Lung (tissue), 12 donors: ENCODE measurements around the gene SLC10A3. TPM values are rescaled to one million over a fixed set of nuclear protein-coding genes. Genes with fewer than 3 reads are reported as not detected.
A peak's percentile ranks its signal among the peaks of the same experiment; 100 is the strongest.
"Not testable (repeated sequence)": the region's sequence is repeated elsewhere in the genome, so short reads cannot be mapped to it uniquely, and the experiment has no call there.

Source experiments
- ATAC-seq: fragments of 200-7000 bp; cut with Tn5 transposase; one replicate; pipeline ENCODE4 v1.9.1; 2020; ENCODE audit warnings: moderate number of reproducible peaks; ENCODE audit not compliant: insufficient read depth, low FRiP score
- DNase-seq, 3 donors: peaks; one replicate each; pipeline ENCODE4 v3.0.0-alpha.2; 2013 to 2017
- H3K27ac ChIP-seq, 2 donors: one replicate each; pipeline ENCODE4 v1.5.1; 2013; ENCODE audit warnings: mild to moderate bottlenecking in 2 of 2, moderate library complexity in 2 of 2, control low read depth in 1 of 2, inconsistent platforms in 1 of 2, low read depth in 1 of 2, low read length in 1 of 2
- H3K27me3 ChIP-seq, 3 donors: one replicate each; pipeline ENCODE4 v1.5.1; 2013; ENCODE audit warnings: low read length in 2 of 3; ENCODE audit not compliant: control insufficient read depth in 3 of 3, insufficient read depth in 3 of 3
- H3K36me3 ChIP-seq, 4 donors: one replicate each; pipeline ENCODE4 v1.5.1; 2013; ENCODE audit warnings: low read length in 4 of 4, mild to moderate bottlenecking in 1 of 4, moderate library complexity in 1 of 4; ENCODE audit not compliant: control insufficient read depth in 4 of 4, insufficient read depth in 4 of 4
- H3K4me1 ChIP-seq, 5 donors: one replicate each; pipeline ENCODE4 v1.5.1; 2013; ENCODE audit warnings: low read length in 5 of 5, mild to moderate bottlenecking in 2 of 5, moderate library complexity in 1 of 5; ENCODE audit not compliant: control insufficient read depth in 5 of 5, insufficient read depth in 5 of 5
- H3K4me3 ChIP-seq: one replicate; pipeline ENCODE4 v1.5.1; 2013; ENCODE audit warnings: mild to moderate bottlenecking, control low read depth, moderate library complexity
- H3K9ac ChIP-seq, 2 donors: one replicate each; pipeline ENCODE4 v1.5.1; 2013; ENCODE audit warnings: low read length in 2 of 2, control low read depth in 1 of 2; ENCODE audit not compliant: insufficient read depth in 1 of 2
- H3K9me3 ChIP-seq, 4 donors: one replicate each; pipeline ENCODE4 v1.5.1; 2013; ENCODE audit warnings: low read length in 3 of 4, mild to moderate bottlenecking in 1 of 4, moderate library complexity in 1 of 4; ENCODE audit not compliant: control insufficient read depth in 4 of 4, insufficient read depth in 3 of 4
- CTCF ChIP-seq: IDR thresholded peaks from 2 replicates; pipeline ENCODE4 v1.5.1; 2012; ENCODE audit warnings: mild to moderate bottlenecking; ENCODE audit errors: control extremely low read depth, extremely low read depth
- WGBS, 2 donors: extraction: QIAGEN DNeasy Blood & Tissue Kit; methylation state at CpG; one replicate each; pipeline ENCODE4 v1.1.7; 2013; 5-methylcytosine and 5-hydroxymethylcytosine counted together
- polyA plus RNA-seq, 2 donors: library from polyadenylated mRNA; stranded (reverse); fragments of 200-250 nt; gene quantifications; one replicate each; pipeline ENCODE4 v1.2.1, GENCODE V29; 2013
- total RNA-seq, 2 donors: library from RNA; depleted of rRNA in 1 of 2; stranded (reverse); fragments of >200 nt in 1 of 2; gene quantifications; one replicate each; pipeline ENCODE4 v1.2.1, GENCODE V29; 2014 to 2021
- donor health status: control.
- donor health status: control.
- donor health status: Bipolar disorder and iron deficiency.
- donor health status: healthy.
- donor health status: DM: yes; HTN: yes; CAD: no.

The SLC10A3 gene
- total and polyA plus RNA-seq, 4 donors: 11.1 to 33.0 (median 29.1) TPM

DNA sequence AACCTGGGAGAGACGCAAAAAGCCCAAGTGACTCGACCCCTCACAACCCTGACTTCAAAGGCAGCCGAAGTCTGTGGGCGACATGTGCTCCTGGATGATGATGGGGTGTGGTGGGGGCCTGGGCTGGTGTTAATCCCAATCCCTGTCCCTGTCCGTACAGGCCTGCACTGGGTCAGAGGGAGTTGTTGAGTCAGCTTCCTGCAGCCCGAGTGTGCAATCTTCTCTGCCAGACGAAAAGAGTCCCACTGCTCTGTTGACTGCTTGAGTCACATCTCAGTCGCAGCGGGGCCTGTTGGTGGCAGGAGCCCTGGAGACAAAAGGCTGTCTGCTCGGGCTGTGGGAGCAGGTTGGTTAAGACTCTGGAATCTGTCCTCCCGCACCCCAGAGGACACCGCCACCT lies 15.3 kb upstream of the SLC10A3 start:
- peaks cover 2 to 11% (median 5%) of the 10 kb centered on the region in 4 donors for H3K36me3 ChIP-seq
- H3K27me3 ChIP-seq: no peaks in the 10 kb centered on the region
- H3K4me3 ChIP-seq: no peak overlapping the region
- H3K9ac ChIP-seq: no peak overlapping the region
- H3K27ac ChIP-seq: no peak overlapping the region
- TF ChIP-seq CTCF: no peak
- peaks cover 0 to 18% (median under 1%) of the 10 kb centered on the region in 4 donors for H3K9me3 ChIP-seq
- WGBS, 2 donors: 77 to 86% methylated on average over 12 of the region's 12 CpGs
- no peaks in the 10 kb centered on the region for H3K4me1 ChIP-seq
- ATAC-seq: peak; percentile 39
- DNase-seq: no peak

DNA sequence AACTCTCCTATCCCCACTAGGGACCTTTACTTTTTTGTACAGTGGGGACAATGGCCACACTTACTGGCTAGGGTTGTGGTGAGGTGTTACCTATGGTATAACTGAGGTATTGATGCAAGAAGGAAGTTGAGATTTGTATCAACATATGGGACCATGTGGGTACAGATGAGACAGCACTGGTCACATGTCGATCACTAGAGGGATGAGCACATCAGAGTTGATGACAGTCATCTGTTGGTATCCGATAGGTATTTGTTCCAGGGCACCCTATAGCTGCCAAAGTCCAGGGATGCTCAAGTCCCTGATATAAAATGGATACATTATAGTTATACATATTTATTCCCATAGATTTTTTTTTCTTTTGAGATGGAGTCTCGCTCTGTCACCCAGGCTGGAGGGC lies 12.6 kb upstream of the SLC10A3 start:
- H3K9me3 ChIP-seq: peaks cover 0 to 6% (median 0%) of the 10 kb centered on the region in 4 donors
- TF ChIP-seq CTCF: no peak
- DNase-seq: no peak
- H3K4me1 ChIP-seq: no peaks in the 10 kb centered on the region
- H3K4me3 ChIP-seq: no peak overlapping the region
- H3K9ac ChIP-seq: no peak overlapping the region
- peaks cover 0 to 3% (median 0%) of the 10 kb centered on the region in 3 donors for H3K27me3 ChIP-seq
- H3K36me3 ChIP-seq: peaks cover 0 to 8% (median 1%) of the 10 kb centered on the region in 4 donors
- WGBS, 2 donors: 82 to 87% methylated on average over 3 of the region's 3 CpGs
- H3K27ac ChIP-seq: no peak overlapping the region
- no peak for ATAC-seq

DNA sequence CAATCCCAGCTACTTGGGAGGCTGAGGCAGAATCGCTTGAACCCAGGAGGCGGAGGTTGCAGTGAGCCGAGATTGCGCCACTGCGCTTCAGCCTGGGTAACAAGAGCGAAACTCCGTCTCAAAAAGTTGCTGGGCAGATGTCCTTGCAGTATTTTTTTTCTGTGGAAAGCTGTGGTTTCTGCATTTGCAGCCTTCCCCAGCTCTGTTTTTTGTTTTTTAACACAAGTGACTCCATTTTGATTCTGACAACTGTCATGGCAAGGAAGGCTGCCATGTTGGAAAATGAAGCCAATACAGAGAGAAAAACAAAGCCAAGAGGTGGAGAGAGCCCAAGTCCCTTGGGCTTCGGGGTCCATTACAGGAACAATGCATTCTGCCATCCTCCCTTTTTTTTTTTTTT lies 11.7 kb upstream of the SLC10A3 start:
- no peak for TF ChIP-seq CTCF
- Histone ChIP-seq H3K36me3 (peaks cover 0 to 6% (median 0%) of the 10 kb centered on the region in 4 donors), H3K9ac (no peak overlapping the region), H3K4me1 (no peaks in the 10 kb centered on the region), H3K27ac (no peak overlapping the region), H3K9me3 (peaks cover 0 to 3% (median 0%) of the 10 kb centered on the region in 4 donors), H3K4me3 (no peak overlapping the region), H3K27me3 (peaks cover 0 to 3% (median 0%) of the 10 kb centered on the region in 3 donors)
- 79 to 88% methylated on average over 8 of the region's 8 CpGs for WGBS, 2 donors
- DNase-seq (no peak), ATAC-seq (no peak)

DNA sequence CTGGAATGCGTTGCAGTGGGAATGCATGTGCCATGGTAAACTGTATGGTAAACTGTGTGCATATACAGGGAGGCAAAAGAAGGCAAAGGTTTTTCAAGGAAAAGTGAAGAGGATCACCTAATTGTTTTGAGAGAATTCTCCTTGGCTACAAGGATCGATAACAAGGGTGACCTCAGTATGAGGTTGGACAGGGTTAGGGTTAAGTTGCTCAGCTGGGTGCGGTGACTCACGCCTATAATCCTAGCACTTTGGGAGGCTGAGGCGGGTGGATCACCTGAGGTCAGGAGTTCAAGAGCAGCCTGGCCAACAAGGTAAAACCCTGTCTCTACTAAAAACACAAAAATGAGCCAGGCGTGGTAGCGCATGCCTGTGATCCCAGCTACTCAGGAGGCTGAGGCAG lies 11.0 kb upstream of the SLC10A3 start:
- WGBS, 2 donors: 90 to 96% methylated on average over 7 of the region's 7 CpGs
- not testable (repeated sequence) for H3K4me1 ChIP-seq, H3K27me3 ChIP-seq, H3K9me3 ChIP-seq, H3K4me3 ChIP-seq, H3K27ac ChIP-seq, H3K9ac ChIP-seq, H3K36me3 ChIP-seq, ATAC-seq, DNase-seq

DNA sequence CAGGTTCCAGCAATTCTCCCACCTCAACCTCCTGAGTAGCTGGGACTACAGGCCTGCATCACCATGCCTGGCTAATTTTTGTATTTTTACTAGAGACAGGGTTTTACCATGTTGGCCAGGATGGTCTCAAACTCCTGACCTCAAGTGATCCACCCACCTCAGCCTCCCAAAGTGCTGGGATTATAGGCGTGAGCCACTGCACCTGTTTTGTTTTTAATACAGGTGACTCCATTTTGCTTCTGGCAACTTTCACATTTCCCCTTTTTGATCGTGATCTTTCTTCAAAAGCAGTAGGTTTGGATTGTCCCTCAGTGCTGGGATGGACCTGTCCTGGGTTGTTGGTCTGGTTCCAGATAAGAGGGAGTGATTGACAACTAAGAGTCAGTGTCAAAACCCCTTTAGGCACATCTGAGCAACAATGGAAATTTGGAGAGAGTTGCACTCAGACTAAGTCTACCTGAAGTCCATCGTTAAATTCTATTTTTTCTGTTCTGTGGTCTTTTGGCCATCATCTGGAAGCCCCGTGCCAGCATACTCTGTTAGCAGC lies 6.2 kb upstream of the SLC10A3 start:
- H3K9ac ChIP-seq, H3K27me3 ChIP-seq, DNase-seq, H3K4me3 ChIP-seq, H3K9me3 ChIP-seq, H3K36me3 ChIP-seq, ATAC-seq, H3K27ac ChIP-seq, H3K4me1 ChIP-seq: not testable (repeated sequence)
- 74 to 79% methylated on average over 4 of the region's 4 CpGs for WGBS, 2 donors
